Esophagus squamous epithelium (tissue), 5 donors: ENCODE results near the gene ADI1. TPM values are rescaled to one million over a fixed set of nuclear protein-coding genes. Genes with fewer than 3 reads are reported as not detected.

ENCODE experiments used
- DNase-seq: peaks from one replicate; lab custom pipeline; 2025; lab: John Stamatoyannopoulos, UW
- H3K27ac ChIP-seq, 4 donors: fragments of 200-600 bp; sonication (generic); one replicate each; pipeline ENCODE4 v1.5.1; 2016 to 2019; ENCODE audit warnings: mild to moderate bottlenecking in 1 of 4
- H3K27me3 ChIP-seq, 4 donors: fragments of 200-600 bp; sonication (generic); 1 replicate in 3 of 4; 2 replicates in 1 of 4; pipeline versions ENCODE4 v1.5.1 to v1.6.0; 2017 to 2021; ENCODE audit warnings: antibody characterized with exemption in 1 of 4
- H3K36me3 ChIP-seq, 3 donors: fragments of 200-600 bp; sonication (generic); one replicate each; pipeline ENCODE4 v1.5.1; 2016 to 2019
- H3K4me1 ChIP-seq, 3 donors: fragments of 200-600 bp; sonication (generic); one replicate each; pipeline ENCODE4 v1.5.1; 2017 to 2019
- H3K4me3 ChIP-seq, 4 donors: fragments of 200-600 bp; sonication (generic); 1 replicate in 3 of 4; 2 replicates in 1 of 4; pipeline ENCODE4 v1.5.1; 2016 to 2019; ENCODE audit warnings: mild to moderate bottlenecking in 2 of 4, moderate library complexity in 1 of 4
- H3K9me3 ChIP-seq, 3 donors: fragments of 200-600 bp; sonication (generic); one replicate each; pipeline ENCODE4 v1.5.1; 2016 to 2019
- CTCF ChIP-seq, 6 experiments: fragments of 450-650 bp in 4 of 6; fragments of 200-600 bp in 2 of 6; sonication (generic) in 2 of 6; IDR thresholded peaks; one replicate each; pipeline ENCODE4 v1.5.1; 2016 to 2019; ENCODE audit warnings: antibody characterized with exemption in 6 of 6, mild to moderate bottlenecking in 4 of 6, moderate library complexity in 4 of 6
- POLR2A ChIP-seq, 4 donors: fragments of 450-650 bp; IDR thresholded peaks; one replicate each; pipeline ENCODE4 v1.6.1; 2017; ENCODE audit warnings: antibody characterized with exemption in 4 of 4, mild to moderate bottlenecking in 4 of 4, moderate library complexity in 3 of 4
- WGBS, 2 donors: methylation state at CpG; one replicate each; pipeline ENCODE4 v1.1.5; 2018; 5-methylcytosine and 5-hydroxymethylcytosine counted together
- intact Hi-C: fragments of 100-400 bp; cut with DNase I; formaldehyde crosslinking; loops from one replicate; pipeline ENCODE4 v1.15.0; 2022
- total RNA-seq, 4 donors: library from RNA; depleted of rRNA; stranded (reverse); fragments of >200 nt; gene quantifications; one replicate each; pipeline ENCODE4 v1.1.0, GENCODE V29; 2016
- donor health status: DM: yes; HTN: yes; CAD: no.

Gene ADI1
- total RNA-seq, 4 donors from 2014 or later, result 33.3 to 73.6 (median 54.9) TPM

DNA sequence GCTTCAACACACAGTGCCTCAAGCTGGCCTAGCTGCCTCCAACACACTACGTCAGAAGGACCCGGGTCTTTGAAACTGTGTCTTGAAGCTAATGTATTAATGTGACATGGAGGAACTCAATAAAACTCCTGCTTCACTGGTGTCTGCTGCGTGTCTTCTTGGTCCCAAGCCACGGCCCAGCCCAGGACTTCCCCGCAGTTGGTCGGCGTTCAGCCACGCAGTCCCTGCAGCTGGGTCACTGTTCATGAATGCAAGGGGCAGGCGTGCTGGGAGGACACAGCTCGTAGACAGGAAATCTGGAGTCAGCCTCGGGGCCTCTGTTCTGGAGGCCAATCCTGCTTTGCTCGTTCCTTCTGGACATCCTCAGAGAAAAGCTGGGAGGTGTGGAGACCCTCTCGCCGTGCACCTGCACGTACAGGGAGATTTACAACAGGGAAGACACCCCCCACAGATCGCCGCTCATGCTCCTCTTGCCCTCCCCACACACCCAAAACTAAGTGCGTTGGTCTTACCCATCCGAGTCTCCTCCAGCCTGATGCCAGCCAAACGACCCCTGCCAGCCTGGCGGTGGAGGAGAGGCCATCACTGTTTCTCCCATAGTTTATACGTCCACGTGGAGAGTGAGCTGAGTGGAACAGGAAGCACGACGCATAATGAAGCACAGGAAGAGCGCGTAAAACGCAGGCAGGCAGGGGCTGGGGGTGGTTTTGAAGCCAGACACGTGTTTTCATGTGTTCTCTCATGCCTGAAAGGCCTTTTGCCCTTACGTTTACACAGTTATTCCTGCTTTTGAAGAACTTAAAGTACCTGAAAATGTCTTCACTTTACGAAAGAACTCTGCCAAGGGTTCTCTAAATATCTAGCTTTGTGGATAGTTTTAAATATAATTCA is 39.7 kb downstream of the ADI1 start:
- intact Hi-C loops, result no loop called here
- no peak for DNase-seq

DNA sequence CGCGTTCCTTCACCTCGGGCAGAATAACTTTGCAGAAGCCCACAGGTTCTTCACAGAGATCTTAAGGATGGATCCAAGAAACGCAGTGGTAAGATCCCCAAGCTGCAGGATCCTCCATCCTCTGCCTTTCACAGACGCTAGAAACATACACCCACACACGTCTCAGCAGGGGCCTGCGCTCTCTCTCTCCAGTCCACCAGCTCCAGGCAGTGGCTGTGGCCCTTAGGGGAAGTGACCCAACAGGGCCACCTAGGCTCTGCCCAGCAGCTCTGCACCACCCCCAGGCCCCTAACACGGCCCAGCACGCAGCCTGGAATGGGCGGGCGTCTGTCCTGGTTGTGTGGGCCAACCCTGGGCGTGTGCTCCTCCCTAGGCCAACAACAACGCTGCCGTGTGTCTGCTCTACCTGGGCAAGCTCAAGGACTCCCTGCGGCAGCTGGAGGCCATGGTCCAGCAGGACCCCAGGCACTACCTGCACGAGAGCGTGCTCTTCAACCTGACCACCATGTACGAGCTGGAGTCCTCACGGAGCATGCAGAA is 40.4 kb downstream of the ADI1 start:
- TF ChIP-seq CTCF (IDR thresholded peaks at IDR 0.05) (no peak), POLR2A (IDR thresholded peaks at IDR 0.05) (no peak)
- Histone ChIP-seq H3K4me1 (peaks cover 0 to 9% (median 0%) of the 10 kb centered on the region in 3 donors), H3K9me3 (no peaks in the 10 kb centered on the region), H3K27me3 (no peaks in the 10 kb centered on the region), H3K36me3 (peaks cover 13 to 82% (median 18%) of the 10 kb centered on the region in 3 donors), H3K27ac (no peak overlapping the region), H3K4me3 (no peak overlapping the region)
- no peak for DNase-seq
- 90 to 93% methylated on average over 4 to 5 of the region's 19 CpGs for WGBS, 2 donors
- intact Hi-C loops, result no loop called here

More for the DNA sequence above, 39.7 kb downstream of the ADI1 start:
- no peak overlapping the region for H3K4me3 ChIP-seq
- TF ChIP-seq CTCF (IDR thresholded peaks at IDR 0.05), result no peak
- no peak for TF ChIP-seq POLR2A (IDR thresholded peaks at IDR 0.05)
- H3K4me1 ChIP-seq, result peaks cover 0 to 10% (median 0%) of the 10 kb centered on the region in 3 donors
- H3K27me3 ChIP-seq, result no peaks in the 10 kb centered on the region
- 82 to 87% methylated on average over 11 to 18 of the region's 31 CpGs for WGBS, 2 donors
- no peaks in the 10 kb centered on the region for H3K9me3 ChIP-seq
- H3K36me3 ChIP-seq, result peaks cover 13 to 81% (median 18%) of the 10 kb centered on the region in 3 donors
- no peak overlapping the region for H3K27ac ChIP-seq

DNA sequence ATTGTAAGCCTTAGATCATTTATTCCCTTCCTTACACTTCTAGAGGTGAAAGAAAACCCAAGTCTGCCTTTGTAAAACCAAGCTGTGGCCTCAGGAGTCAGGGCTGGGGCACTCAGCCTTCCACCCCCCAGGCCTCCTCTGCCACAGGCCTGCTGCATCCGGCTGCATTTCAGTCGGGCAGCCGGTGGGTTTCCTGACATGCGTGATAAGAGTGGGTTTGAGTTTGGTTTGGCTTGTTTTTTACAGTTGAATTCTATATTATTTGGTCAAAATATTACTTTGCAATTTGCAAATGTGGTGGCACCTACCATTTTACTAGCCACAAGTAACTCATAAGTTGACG is 42.4 kb downstream of the ADI1 start:
- TF ChIP-seq POLR2A (IDR thresholded peaks at IDR 0.05), result no peak
- TF ChIP-seq CTCF (IDR thresholded peaks at IDR 0.05), result no peak
- Histone ChIP-seq H3K36me3 (peaks cover 13 to 85% (median 18%) of the 10 kb centered on the region in 3 donors), H3K4me1 (peaks cover 0 to 3% (median 0%) of the 10 kb centered on the region in 3 donors), H3K27ac (no peak overlapping the region), H3K9me3 (no peaks in the 10 kb centered on the region), H3K4me3 (no peak overlapping the region), H3K27me3 (no peaks in the 10 kb centered on the region)
- no peak for DNase-seq
- 68 to 90% methylated on average over 5 of the region's 5 CpGs for WGBS, 2 donors
- intact Hi-C loops, result no loop called here

GRCh38 chr2:3476321-3476984 is 42.9 kb downstream of the ADI1 start:
- 72 to 73% methylated on average over 7 to 11 of the region's 14 CpGs for WGBS, 2 donors
- H3K27ac ChIP-seq, result no peak overlapping the region
- H3K27me3 ChIP-seq, result no peaks in the 10 kb centered on the region
- DNase-seq, result no peak
- intact Hi-C loops, result no loop called here
- peaks cover 13 to 85% (median 18%) of the 10 kb centered on the region in 3 donors for H3K36me3 ChIP-seq
- no peak overlapping the region for H3K4me3 ChIP-seq
- no peak for TF ChIP-seq POLR2A (IDR thresholded peaks at IDR 0.05)
- no peak for TF ChIP-seq CTCF (IDR thresholded peaks at IDR 0.05)
- no peaks in the 10 kb centered on the region for H3K9me3 ChIP-seq
- H3K4me1 ChIP-seq, result peaks cover 0 to 3% (median 0%) of the 10 kb centered on the region in 3 donors
